ENCODE measurements around the gene IFNG.
A peak's percentile ranks its signal among the peaks of the same experiment; 100 is the strongest.

IFNG gene

DNA sequence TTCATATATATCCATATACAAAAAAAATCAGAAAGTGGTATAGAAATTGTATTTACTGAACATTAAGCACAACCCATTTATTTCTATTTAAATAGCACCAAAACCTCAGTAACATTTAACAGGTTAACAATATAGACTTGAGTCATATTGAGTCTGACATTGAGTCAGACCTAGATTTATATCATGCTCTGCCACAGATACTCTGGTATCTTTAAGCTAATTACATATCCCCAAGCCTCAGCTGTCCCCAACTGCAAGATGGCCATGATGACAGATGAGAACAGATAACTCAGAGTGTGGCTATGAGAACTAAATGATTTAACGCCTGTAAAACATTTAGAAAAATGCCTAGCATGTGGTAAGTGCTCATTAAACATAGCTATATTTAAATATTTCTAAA is 40.3 kb downstream of the IFNG start:
- TF ChIP-seq, protein P1, sequence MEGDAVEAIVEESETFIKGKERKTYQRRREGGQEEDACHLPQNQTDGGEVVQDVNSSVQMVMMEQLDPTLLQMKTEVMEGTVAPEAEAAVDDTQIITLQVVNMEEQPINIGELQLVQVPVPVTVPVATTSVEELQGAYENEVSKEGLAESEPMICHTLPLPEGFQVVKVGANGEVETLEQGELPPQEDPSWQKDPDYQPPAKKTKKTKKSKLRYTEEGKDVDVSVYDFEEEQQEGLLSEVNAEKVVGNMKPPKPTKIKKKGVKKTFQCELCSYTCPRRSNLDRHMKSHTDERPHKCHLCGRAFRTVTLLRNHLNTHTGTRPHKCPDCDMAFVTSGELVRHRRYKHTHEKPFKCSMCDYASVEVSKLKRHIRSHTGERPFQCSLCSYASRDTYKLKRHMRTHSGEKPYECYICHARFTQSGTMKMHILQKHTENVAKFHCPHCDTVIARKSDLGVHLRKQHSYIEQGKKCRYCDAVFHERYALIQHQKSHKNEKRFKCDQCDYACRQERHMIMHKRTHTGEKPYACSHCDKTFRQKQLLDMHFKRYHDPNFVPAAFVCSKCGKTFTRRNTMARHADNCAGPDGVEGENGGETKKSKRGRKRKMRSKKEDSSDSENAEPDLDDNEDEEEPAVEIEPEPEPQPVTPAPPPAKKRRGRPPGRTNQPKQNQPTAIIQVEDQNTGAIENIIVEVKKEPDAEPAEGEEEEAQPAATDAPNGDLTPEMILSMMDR (IDR thresholded peaks at IDR 0.05) = no peak
- Mint-ChIP-seq H3K36me3 (ENCODE audit: low read depth) (no peaks in the 10 kb centered on the region), H3K4me1 (peaks cover 23% of the 10 kb centered on the region), H3K4me3 (no peak overlapping the region), H3K27me3 (ENCODE audit: low read depth, poor library complexity) (no peaks in the 10 kb centered on the region), H3K9me3 (peaks cover 3% of the 10 kb centered on the region), H3K27ac (no peak overlapping the region)
- DNase-seq = no peak

DNA sequence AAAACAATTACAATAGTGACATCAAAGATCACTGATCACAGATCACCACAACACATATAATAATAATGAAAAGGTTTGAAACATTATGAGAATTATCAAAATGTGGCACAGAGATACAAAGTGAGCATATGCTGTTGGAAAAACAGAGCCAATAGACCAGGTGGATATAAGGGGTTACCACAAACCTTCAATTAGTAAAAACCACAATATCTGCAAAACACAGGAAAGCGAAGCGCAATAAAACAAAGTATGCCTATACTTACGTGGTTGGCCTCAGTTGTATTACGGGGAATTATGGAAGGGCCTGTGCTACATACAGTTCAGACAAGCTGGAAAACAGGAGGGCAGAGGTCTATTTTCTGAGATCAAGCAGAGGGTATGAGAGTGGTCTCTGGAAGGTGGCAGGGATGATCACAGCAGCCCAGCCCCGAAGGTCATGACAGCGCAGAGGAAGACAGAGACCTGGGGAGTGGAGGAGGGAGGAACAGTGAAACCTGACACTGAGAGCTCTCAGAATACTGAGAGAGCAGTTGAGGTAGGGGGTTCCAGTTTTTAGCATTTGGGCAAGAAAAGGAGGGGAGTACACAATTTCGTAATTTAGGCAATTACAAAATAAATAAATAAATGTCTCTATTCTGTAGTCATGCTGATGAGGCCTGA is 41.3 kb downstream of the IFNG start:
- Mint-ChIP-seq H3K36me3 (ENCODE audit: low read depth) (no peaks in the 10 kb centered on the region), H3K27me3 (ENCODE audit: low read depth, poor library complexity) (no peaks in the 10 kb centered on the region), H3K9me3 (peaks cover 3% of the 10 kb centered on the region), H3K4me1 (peaks cover 23% of the 10 kb centered on the region), H3K27ac (peak overlapping the region; percentile 73), H3K4me3 (peak overlapping the region; percentile 5)
- TF ChIP-seq, protein P1 (IDR thresholded peaks at IDR 0.05) = no peak
- DNase-seq = peak; percentile 15

GRCh38 chr12:68117661-68118060 is 41.9 kb downstream of the IFNG start:
- no peaks in the 10 kb centered on the region for H3K27me3 Mint-ChIP-seq (ENCODE audit: low read depth, poor library complexity)
- no peak overlapping the region for H3K4me3 Mint-ChIP-seq
- no peak for DNase-seq
- H3K4me1 Mint-ChIP-seq = peaks cover 23% of the 10 kb centered on the region
- H3K36me3 Mint-ChIP-seq (ENCODE audit: low read depth) = no peaks in the 10 kb centered on the region
- H3K27ac Mint-ChIP-seq = peak overlapping the region; percentile 73
- H3K9me3 Mint-ChIP-seq = peaks cover 3% of the 10 kb centered on the region
- TF ChIP-seq, protein P1 (IDR thresholded peaks at IDR 0.05) = no peak

DNA sequence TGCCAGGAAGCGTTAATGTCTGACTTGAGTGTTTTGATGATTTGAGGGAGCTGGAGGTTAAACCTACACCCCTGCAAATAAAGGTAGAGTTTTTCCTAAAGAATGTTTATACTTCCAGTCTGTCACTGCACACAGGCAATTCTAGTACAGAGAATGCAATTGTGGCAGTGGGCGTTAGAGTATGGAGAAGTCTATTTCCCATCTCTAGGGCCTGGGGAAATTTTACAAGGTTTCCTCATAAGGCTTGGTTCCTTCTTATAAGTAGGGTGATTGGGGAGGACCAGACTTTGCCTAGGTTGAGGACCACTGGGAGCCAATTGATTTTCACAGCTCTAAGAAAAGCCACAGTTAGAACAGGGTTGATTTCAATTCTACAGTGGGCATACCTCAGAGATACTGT is 44.3 kb downstream of the IFNG start:
- no peak overlapping the region for H3K4me3 Mint-ChIP-seq
- DNase-seq = no peak
- H3K27ac Mint-ChIP-seq = peak overlapping the region; percentile 90
- peaks cover 23% of the 10 kb centered on the region for H3K4me1 Mint-ChIP-seq
- H3K9me3 Mint-ChIP-seq = peaks cover 3% of the 10 kb centered on the region
- TF ChIP-seq, protein P1 (IDR thresholded peaks at IDR 0.05) = no peak
- no peaks in the 10 kb centered on the region for H3K36me3 Mint-ChIP-seq (ENCODE audit: low read depth)
- no peaks in the 10 kb centered on the region for H3K27me3 Mint-ChIP-seq (ENCODE audit: low read depth, poor library complexity)

DNA sequence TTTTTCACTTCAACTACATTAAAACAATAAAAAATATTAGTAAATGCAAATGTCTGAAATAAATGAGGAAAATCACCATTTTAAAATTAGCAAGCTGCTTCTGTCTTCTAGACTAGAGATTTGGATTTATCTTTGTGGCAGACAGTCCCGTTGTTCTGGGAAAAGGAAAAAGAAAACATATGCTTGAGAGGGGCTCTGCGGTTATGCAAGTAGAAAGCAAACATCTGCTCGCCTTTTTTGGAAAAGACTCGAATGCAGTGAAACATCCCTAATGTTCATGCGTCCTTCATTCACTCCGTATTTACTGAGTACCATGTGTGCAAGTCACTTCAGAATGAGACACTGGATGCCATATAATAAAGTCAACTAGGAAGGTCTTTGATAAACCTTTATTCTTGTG is 44.9 kb downstream of the IFNG start:
- no peak overlapping the region for H3K27ac Mint-ChIP-seq
- peaks cover 3% of the 10 kb centered on the region for H3K9me3 Mint-ChIP-seq
- H3K27me3 Mint-ChIP-seq (ENCODE audit: low read depth, poor library complexity) = no peaks in the 10 kb centered on the region
- TF ChIP-seq, protein P1 (IDR thresholded peaks at IDR 0.05) = no peak
- no peak for DNase-seq
- no peaks in the 10 kb centered on the region for H3K36me3 Mint-ChIP-seq (ENCODE audit: low read depth)
- peaks cover 23% of the 10 kb centered on the region for H3K4me1 Mint-ChIP-seq
- H3K4me3 Mint-ChIP-seq = no peak overlapping the region

DNA sequence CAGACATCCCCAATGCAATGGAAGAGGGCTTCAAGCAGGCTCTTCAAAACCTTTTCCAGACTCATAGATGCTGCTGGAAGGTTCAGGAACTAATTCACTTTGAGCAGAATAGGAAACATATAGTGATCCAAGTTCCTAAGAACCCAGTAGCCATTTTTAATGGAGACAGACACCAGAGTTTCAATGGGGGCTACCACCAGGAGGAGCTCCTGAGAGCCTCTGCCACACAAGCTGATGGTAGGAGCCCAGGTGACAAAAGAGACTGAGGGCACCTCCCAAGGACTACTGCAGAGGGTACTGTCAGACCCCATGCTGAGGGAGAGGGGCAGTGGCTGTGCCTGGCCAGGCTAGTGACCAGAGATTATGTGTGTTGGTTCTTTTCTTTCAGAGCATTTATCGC is 45.9 kb downstream of the IFNG start:
- DNase-seq = no peak
- H3K36me3 Mint-ChIP-seq (ENCODE audit: low read depth) = no peaks in the 10 kb centered on the region

More for the DNA sequence above, 45.9 kb downstream of the IFNG start:
- H3K27ac Mint-ChIP-seq = no peak overlapping the region
- H3K27me3 Mint-ChIP-seq (ENCODE audit: low read depth, poor library complexity) = no peaks in the 10 kb centered on the region
- no peak overlapping the region for H3K4me3 Mint-ChIP-seq
- TF ChIP-seq, protein P1 (IDR thresholded peaks at IDR 0.05) = peak; percentile 14
- H3K9me3 Mint-ChIP-seq = peaks cover 3% of the 10 kb centered on the region
- peaks cover 18% of the 10 kb centered on the region for H3K4me1 Mint-ChIP-seq
